GM06990 (cell line): ENCODE measurements around the gene GLIPR1L1.

Experiments
- DNase-seq: peaks from one replicate; pipeline ENCODE4 v3.0.0-alpha.2; 2011; ENCODE audit not compliant: insufficient read length; ENCODE audit errors: extremely low read depth
- H3K27me3 ChIP-seq: replicated peaks from 2 replicates; pipeline ENCODE4 v1.6.0; 2011; ENCODE audit warnings: low read length; ENCODE audit not compliant: control insufficient read depth, insufficient read depth
- H3K36me3 ChIP-seq: 2 replicates; pipeline ENCODE4 v1.5.1; 2011; ENCODE audit warnings: low read length; ENCODE audit not compliant: control insufficient read depth, insufficient read depth
- H3K4me3 ChIP-seq: replicated peaks from 2 replicates; pipeline ENCODE4 v1.5.1; 2011; ENCODE audit warnings: low read depth, mild to moderate bottlenecking, control low read depth, low read length
- CTCF ChIP-seq: IDR thresholded peaks from 2 replicates; pipeline ENCODE4 v1.5.1; 2011; ENCODE audit warnings: low read length, control low read depth, mild to moderate bottlenecking, inconsistent platforms; ENCODE audit not compliant: insufficient read depth, poor library complexity, severe bottlenecking

The GLIPR1L1 gene, protein sequence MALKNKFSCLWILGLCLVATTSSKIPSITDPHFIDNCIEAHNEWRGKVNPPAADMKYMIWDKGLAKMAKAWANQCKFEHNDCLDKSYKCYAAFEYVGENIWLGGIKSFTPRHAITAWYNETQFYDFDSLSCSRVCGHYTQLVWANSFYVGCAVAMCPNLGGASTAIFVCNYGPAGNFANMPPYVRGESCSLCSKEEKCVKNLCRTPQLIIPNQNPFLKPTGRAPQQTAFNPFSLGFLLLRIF

GRCh38 chr12:75334384-75335030, at the start of gene GLIPR1L1:
Gene GLIPR1L1 (plus strand): TSS chr12:75334670. CDS start chr12:75334729, 59 bp downstream.
- TF ChIP-seq CTCF, result peak; percentile 86
- H3K4me3 ChIP-seq, result peak within 1 kb of the TSS; percentile 66
- peak; percentile 64 for DNase-seq
- H3K36me3 ChIP-seq, result no peaks in the 10 kb centered on the region
- no peaks in the 10 kb centered on the region for H3K27me3 ChIP-seq

DNA sequence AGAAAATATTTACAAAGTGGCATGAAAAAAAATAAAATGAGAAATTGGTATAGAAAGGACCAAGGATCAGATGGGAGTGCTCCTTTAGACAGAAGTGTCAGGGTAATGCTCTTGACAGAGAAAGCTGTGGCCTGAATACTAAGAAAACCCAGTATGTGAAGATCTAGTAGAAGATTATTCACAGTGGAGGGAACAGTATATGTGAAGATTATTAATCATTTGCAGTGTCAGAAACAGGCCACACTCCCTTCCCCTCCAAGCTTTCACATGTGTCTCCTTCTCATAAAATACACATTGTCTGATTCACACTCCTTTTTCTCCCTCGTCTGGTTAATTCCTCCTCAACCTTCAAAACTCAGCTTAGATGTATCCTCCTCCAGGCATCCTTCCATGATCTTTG, 45.6 kb upstream of the GLIPR1L1 start:
- no peak overlapping the region for H3K4me3 ChIP-seq
- DNase-seq, result no peak
- no peaks in the 10 kb centered on the region for H3K36me3 ChIP-seq
- TF ChIP-seq CTCF, result no peak
- H3K27me3 ChIP-seq, result no peaks in the 10 kb centered on the region

DNA sequence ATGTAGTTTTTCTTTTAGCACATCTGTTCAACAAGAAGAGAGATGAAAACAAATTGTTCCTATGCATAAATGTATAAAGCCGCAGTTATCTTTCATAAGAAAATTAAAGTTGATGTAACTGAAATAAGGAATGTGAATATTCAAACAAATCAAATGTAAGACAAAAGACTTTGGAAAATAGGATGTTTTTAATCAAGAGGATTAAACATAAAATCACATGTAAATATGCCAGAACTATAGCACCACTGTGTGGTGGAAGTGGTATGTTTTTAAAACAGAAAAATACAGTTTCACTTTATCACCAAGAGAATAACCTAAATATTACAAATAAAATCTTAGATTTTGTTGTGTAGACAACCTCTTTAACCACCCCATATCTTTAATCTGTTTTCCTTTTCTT, 44.7 kb upstream of the GLIPR1L1 start:
- Histone ChIP-seq H3K27me3 (no peaks in the 10 kb centered on the region), H3K4me3 (no peak overlapping the region), H3K36me3 (no peaks in the 10 kb centered on the region)
- DNase-seq, result no peak
- no peak for TF ChIP-seq CTCF

GRCh38 chr12:75291014-75291413, 43.5 kb upstream of the GLIPR1L1 start:
- no peak for DNase-seq
- Histone ChIP-seq H3K36me3 (no peaks in the 10 kb centered on the region), H3K4me3 (no peak overlapping the region), H3K27me3 (no peaks in the 10 kb centered on the region)
- TF ChIP-seq CTCF, result no peak

DNA sequence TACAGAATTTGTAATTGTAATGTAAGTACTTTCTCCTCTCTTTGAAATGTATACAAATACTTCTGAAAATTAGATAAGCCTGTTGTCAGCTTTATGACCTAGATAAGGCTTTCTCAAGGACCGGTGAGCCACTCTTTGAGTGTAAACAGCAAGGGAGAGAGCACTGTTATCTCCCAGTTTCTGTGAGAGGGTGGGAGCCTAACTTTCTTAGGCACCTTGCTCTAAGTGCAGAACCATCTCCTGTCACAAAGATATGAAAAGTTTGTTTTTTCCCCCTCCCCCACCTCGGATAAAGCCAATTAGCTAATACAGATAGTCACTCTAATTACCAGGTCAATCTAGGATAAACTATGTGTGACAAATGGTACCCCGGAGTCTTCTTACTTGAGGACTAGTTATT, 40.1 kb upstream of the GLIPR1L1 start:
- no peak for DNase-seq
- Histone ChIP-seq H3K4me3 (no peak overlapping the region), H3K36me3 (no peaks in the 10 kb centered on the region), H3K27me3 (no peaks in the 10 kb centered on the region)
- no peak for TF ChIP-seq CTCF
